Measurements from ENCODE around the gene MUC6. TPM values are rescaled to one million over a fixed set of nuclear protein-coding genes. Genes with fewer than 3 reads are reported as not detected.

Gene MUC6
- total RNA-seq, 1 donor, result not detected

- DNase-seq (ENCODE audit: low read depth), result no peak
- H3K4me3 ChIP-seq (ENCODE audit: low read depth, low read length), result no peak overlapping the region
- no peak for TF ChIP-seq CTCF (IDR thresholded peaks at IDR 0.05; ENCODE audit: insufficient read depth, low read length)
These were observed 71.2 kb downstream of the MUC6 start for GRCh38 chr11:965206-965775.

- no peak for TF ChIP-seq CTCF (IDR thresholded peaks at IDR 0.05; ENCODE audit: insufficient read depth, low read length)
- DNase-seq (ENCODE audit: low read depth), result no peak
- no peak overlapping the region for H3K4me3 ChIP-seq (ENCODE audit: low read depth, low read length)
These were observed 72.7 kb downstream of the MUC6 start for GRCh38 chr11:963852-964251.

Other genes starting within 250 kb of the MUC6 start
- gene CEND1, start 246.6 kb downstream of the MUC6 start, total RNA-seq (ENCODE audit: low replicate concordance), result 0.65 and 1.2 TPM in 2 replicates
- gene SLC25A22, start 238.4 kb downstream of the MUC6 start, total RNA-seq (ENCODE audit: low replicate concordance), result 16.7 and 17.6 TPM in 2 replicates
- gene PIDD1, start 231.5 kb downstream of the MUC6 start, total RNA-seq (ENCODE audit: low replicate concordance), result 6.3 and 8.8 TPM in 2 replicates
- 99.4 and 841 TPM in 2 replicates for gene RPLP2, start 226.8 kb downstream of the MUC6 start, total RNA-seq (ENCODE audit: low replicate concordance)
- 20.0 and 27.7 TPM in 2 replicates for gene PNPLA2, start 217.8 kb downstream of the MUC6 start, total RNA-seq (ENCODE audit: low replicate concordance)
- gene CRACR2B, start 208.8 kb downstream of the MUC6 start, total RNA-seq (ENCODE audit: low replicate concordance), result 1.3 and 1.8 TPM in 2 replicates
- gene CD151, start 203.8 kb downstream of the MUC6 start, total RNA-seq (ENCODE audit: low replicate concordance), result 159 and 311 TPM in 2 replicates
- 61.7 and 135 TPM in 2 replicates for gene POLR2L, start 194.2 kb downstream of the MUC6 start, total RNA-seq (ENCODE audit: low replicate concordance)
- 164 and 252 TPM in 2 replicates for gene TSPAN4, start 193.9 kb downstream of the MUC6 start, total RNA-seq (ENCODE audit: low replicate concordance)
- 35.1 and 47.2 TPM in 2 replicates for gene CHID1, start 125.9 kb downstream of the MUC6 start, total RNA-seq (ENCODE audit: low replicate concordance)
- gene AP2A2, start 110.8 kb downstream of the MUC6 start, total RNA-seq (ENCODE audit: low replicate concordance), result 65.4 and 72.9 TPM in 2 replicates
- gene MUC2, start 38.2 kb upstream of the MUC6 start, total RNA-seq (ENCODE audit: low replicate concordance), result not detected in 2 replicates
- under 0.01 TPM in 1 of 2 replicates, not detected in the other for gene MUC5AC, start 121.2 kb upstream of the MUC6 start, total RNA-seq (ENCODE audit: low replicate concordance)
- gene MUC5B, start 186.3 kb upstream of the MUC6 start, total RNA-seq (ENCODE audit: low replicate concordance), result not detected in 2 replicates

All from fibroblast of the aortic adventitia (primary cell).